ENCODE measurements around the gene CNOT10.

Gene CNOT10

DNA sequence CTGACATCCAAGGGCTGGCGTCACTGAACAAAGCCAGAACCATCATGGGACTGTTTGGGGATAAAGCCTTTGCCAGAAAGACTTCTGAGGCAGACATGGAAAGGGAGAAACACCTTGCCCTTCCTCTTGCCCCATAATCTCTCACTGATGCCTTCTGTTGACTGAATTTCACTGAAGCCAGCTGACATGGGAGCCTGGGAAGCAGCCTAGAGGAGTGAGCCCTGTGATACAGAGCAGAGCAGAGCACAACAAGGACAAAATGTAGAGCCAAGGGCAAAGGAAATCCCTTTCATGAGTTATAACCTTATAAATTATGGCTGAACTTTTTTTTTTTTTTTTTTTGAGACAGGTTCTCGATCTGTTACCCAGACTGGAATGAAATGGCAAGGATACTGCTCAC is 9.8 kb upstream of the CNOT10 start:
- H3K4me3 ChIP-seq (ENCODE audit: control insufficient read depth, low read depth, low read length) = no peak overlapping the region
- TF ChIP-seq, protein P1, sequence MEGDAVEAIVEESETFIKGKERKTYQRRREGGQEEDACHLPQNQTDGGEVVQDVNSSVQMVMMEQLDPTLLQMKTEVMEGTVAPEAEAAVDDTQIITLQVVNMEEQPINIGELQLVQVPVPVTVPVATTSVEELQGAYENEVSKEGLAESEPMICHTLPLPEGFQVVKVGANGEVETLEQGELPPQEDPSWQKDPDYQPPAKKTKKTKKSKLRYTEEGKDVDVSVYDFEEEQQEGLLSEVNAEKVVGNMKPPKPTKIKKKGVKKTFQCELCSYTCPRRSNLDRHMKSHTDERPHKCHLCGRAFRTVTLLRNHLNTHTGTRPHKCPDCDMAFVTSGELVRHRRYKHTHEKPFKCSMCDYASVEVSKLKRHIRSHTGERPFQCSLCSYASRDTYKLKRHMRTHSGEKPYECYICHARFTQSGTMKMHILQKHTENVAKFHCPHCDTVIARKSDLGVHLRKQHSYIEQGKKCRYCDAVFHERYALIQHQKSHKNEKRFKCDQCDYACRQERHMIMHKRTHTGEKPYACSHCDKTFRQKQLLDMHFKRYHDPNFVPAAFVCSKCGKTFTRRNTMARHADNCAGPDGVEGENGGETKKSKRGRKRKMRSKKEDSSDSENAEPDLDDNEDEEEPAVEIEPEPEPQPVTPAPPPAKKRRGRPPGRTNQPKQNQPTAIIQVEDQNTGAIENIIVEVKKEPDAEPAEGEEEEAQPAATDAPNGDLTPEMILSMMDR (IDR thresholded peaks at IDR 0.05; ENCODE audit: control insufficient read depth, insufficient read depth, low read depth, low read length, missing control alignments) = no peak
- no peak for DNase-seq (ENCODE audit: low read depth)

DNA sequence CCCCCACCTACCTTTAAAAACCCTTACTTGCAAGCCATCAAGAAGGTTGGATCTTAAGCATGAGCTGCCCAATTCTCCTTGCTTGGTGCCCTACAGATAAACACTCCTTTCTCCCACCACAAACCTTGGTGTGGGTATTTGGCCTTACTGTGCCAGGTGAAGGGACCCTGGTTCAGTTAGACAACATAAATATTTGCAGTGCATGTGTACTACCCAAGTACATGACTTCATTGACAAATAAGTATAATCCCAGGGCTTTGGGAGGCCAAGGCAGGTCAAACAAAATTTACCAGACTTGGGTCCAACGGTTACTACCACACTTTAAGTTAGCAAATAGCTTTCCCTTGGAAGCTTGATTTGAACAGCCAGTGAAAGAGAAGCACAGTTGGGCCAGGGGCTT is 9.3 kb upstream of the CNOT10 start:
- DNase-seq (ENCODE audit: low read depth) = no peak
- H3K4me3 ChIP-seq (ENCODE audit: control insufficient read depth, low read depth, low read length) = no peak overlapping the region
- TF ChIP-seq, protein P1 (IDR thresholded peaks at IDR 0.05; ENCODE audit: control insufficient read depth, insufficient read depth, low read depth, low read length, missing control alignments) = no peak

DNA sequence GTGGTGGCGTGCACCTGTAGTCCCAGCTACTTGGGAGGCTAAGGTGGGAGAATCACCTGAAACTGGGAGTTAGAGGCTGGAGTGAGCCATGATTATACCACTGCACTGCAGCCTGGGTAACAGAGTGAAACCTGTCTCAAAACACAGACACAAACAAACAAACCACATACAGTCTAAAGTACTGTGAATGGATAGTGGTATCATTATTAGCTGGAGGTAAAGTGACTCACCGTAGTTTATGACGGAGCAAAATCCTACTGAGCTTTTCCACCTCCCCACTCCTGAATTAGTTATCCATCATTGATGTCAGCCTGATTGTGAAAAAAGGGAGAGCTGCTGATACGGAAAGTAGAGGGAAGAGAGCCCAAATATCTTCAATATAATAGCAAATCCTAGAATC is 3.2 kb upstream of the CNOT10 start:
- TF ChIP-seq, protein P1 (IDR thresholded peaks at IDR 0.05; ENCODE audit: control insufficient read depth, insufficient read depth, low read depth, low read length, missing control alignments) = no peak
- H3K4me3 ChIP-seq (ENCODE audit: control insufficient read depth, low read depth, low read length) = no peak overlapping the region
- DNase-seq (ENCODE audit: low read depth) = no peak

DNA sequence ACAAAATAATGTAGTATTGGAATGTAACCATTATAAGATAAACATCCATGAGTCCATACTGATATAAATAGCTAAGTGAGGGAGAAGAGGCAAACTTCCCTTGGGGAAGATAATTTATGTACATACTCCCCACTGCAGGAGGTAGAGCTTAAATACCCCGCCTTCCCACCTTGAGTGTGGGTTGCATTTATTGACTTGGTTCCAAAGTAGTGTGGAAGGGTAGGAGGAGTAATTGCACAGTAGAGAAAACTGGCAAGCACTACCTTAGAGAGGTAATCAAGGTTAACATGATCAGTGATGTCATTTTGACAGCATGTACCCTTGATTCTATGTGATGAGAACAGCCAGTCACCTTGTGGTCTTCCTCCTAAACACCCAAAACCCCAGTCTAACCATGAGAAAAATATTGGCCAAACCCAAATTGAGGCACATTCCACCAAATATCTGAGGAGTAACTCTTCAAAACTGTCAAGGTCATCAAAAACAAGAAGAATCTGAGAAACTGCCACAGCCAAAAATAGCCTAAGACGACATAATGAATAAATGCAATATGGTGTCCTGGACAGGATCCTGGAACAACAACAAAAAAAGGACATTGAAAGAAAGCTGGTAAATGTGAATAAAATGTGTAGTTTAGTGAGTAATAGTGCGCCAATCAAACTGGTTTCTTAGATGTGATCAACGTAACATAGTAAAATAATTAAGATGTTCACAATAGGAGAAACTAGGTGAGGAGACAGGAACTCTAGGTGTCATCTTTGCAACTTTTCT is 774 bp upstream of the CNOT10 start:
- TF ChIP-seq, protein P1 (IDR thresholded peaks at IDR 0.05; ENCODE audit: control insufficient read depth, insufficient read depth, low read depth, low read length, missing control alignments) = no peak
- peak overlapping the region; percentile 96 for H3K4me3 ChIP-seq (ENCODE audit: control insufficient read depth, low read depth, low read length)
- no peak for DNase-seq (ENCODE audit: low read depth)

DNA sequence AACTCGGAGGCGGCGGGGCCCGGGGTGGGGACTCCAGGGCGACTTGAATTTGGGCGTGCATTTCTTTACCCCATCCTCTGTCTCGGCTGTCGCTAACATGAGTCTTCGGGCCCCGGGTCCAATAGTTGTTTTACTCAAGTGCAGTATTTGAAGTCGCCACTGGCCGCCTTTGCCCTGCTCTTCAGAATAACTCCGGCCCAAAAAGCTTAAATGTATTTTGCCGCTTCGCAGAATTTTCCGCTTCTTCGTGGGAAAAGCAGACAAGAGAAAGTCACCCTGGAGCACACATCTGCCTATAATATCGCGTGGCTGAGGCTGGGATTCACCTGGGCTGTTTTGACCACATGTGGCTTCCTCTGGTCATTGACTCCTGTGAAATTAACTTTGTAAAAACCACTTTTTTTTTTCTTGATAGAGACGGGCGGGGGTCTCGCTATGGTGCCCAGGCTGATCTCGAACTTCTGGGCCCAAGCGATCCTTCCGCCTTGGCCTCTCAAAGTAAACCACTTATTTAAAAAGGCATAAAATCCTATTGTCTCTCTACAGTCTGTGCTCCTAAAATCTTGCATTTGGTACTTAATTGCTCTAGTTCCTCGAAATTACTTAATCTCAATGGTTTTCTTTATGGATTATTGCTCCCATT is 676 bp downstream of the CNOT10 start:
- peak overlapping the region; percentile 96 for H3K4me3 ChIP-seq (ENCODE audit: control insufficient read depth, low read depth, low read length)
- DNase-seq (ENCODE audit: low read depth) = no peak
- TF ChIP-seq, protein P1 (IDR thresholded peaks at IDR 0.05; ENCODE audit: control insufficient read depth, insufficient read depth, low read depth, low read length, missing control alignments) = no peak

DNA sequence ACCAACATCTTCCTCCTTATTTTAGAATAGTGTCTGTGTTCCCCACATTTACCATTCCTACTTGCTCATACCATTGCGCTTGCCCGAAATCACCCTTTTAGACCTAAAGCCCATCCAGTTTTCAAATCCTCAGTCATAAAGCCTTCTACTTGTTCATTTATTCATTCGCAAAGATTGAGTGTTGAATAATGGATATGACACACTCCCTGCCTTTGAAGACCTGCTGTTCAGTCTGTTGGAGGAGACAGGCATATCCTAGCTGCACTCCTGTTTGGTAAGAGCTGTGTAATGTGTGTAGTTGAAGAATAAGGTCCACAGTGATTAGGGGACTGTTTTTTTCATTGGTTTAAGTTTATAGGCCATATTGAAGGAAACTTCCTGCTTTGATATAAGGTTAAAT is 1.7 kb downstream of the CNOT10 start:
- no peak for DNase-seq (ENCODE audit: low read depth)
- H3K4me3 ChIP-seq (ENCODE audit: control insufficient read depth, low read depth, low read length) = no peak overlapping the region
- TF ChIP-seq, protein P1 (IDR thresholded peaks at IDR 0.05; ENCODE audit: control insufficient read depth, insufficient read depth, low read depth, low read length, missing control alignments) = no peak
